Measurements from ENCODE around the gene B9D1. TPM values are rescaled to one million over a fixed set of nuclear protein-coding genes. Genes with fewer than 3 reads are reported as not detected.

The B9D1 gene
- total and polyA plus RNA-seq, 12 donors, result 5.3 to 18.8 (median 10.4) TPM

- Histone ChIP-seq H3K27me3 (peaks cover 0 to 68% (median 0%) of the 10 kb centered on the region in 7 donors), H3K27ac (peak overlapping the region in 7 of 10 donors; percentile 32 to 89 (median 78)), H3K4me1 (peaks cover 13 to 72% (median 63%) of the 10 kb centered on the region in 9 donors), H3K36me3 (peaks cover 0 to 15% (median 0%) of the 10 kb centered on the region in 9 donors), H3K9me3 (no peaks in the 10 kb centered on the region), H3K4me3 (no peak overlapping the region)
- DNase-seq, result no peak
- intact Hi-C loops (cut with DNase I), result no loop called here
- WGBS, 2 donors, result 86 to 89% methylated on average over 5 of the region's 5 CpGs
- no peak for TF ChIP-seq CTCF (IDR thresholded peaks at IDR 0.05)
- no peak for ATAC-seq
Observed at GRCh38 chr17:19305761-19306159, 56.8 kb downstream of the B9D1 start.

- DNase-seq (no peak), ATAC-seq (no peak)
- Histone ChIP-seq H3K4me3 (no peak overlapping the region), H3K27ac (peak overlapping the region in 7 of 10 donors; percentile 38 to 89 (median 78)), H3K9me3 (no peaks in the 10 kb centered on the region), H3K27me3 (peaks cover 0 to 68% (median 0%) of the 10 kb centered on the region in 7 donors), H3K36me3 (peaks cover 0 to 14% (median 0%) of the 10 kb centered on the region in 9 donors), H3K4me1 (peaks cover 13 to 69% (median 64%) of the 10 kb centered on the region in 9 donors)
- WGBS, 2 donors, result 80 to 86% methylated on average over 5 of the region's 5 CpGs
- intact Hi-C loops (cut with DNase I), result no loop called here
- no peak for TF ChIP-seq CTCF (IDR thresholded peaks at IDR 0.05)
Observed at GRCh38 chr17:19305256-19305655, 57.3 kb downstream of the B9D1 start.

GRCh38 chr17:19304751-19305150 lies 57.8 kb downstream of the B9D1 start:
- H3K27me3 ChIP-seq, result peaks cover 0 to 67% (median 0%) of the 10 kb centered on the region in 7 donors
- ATAC-seq (no peak), DNase-seq (no peak)
- H3K9me3 ChIP-seq, result no peaks in the 10 kb centered on the region
- TF ChIP-seq CTCF (IDR thresholded peaks at IDR 0.05), result no peak
- H3K27ac ChIP-seq, result peak overlapping the region; percentile 46 to 89 (median 77)
- H3K36me3 ChIP-seq, result peaks cover 0 to 9% (median 0%) of the 10 kb centered on the region in 9 donors
- WGBS, 2 donors, result 86 to 91% methylated on average over 5 of the region's 5 CpGs
- intact Hi-C loops (cut with DNase I), result loop anchor here in 1 of 10 donors (5.0 kb wide), 1 partner anchor 42 kb away; no protein-coding TSS in a partner anchor
- no peak overlapping the region for H3K4me3 ChIP-seq
- peaks cover 13 to 68% (median 60%) of the 10 kb centered on the region in 9 donors for H3K4me1 ChIP-seq

- no peak for TF ChIP-seq CTCF (IDR thresholded peaks at IDR 0.05)
- DNase-seq, result peak in 1 of 2 donors; percentile 69
- intact Hi-C loops (cut with DNase I), result loop anchor here in 1 of 10 donors (5.0 kb wide), 1 partner anchor 42 kb away; no protein-coding TSS in a partner anchor
- peaks cover 13 to 73% (median 64%) of the 10 kb centered on the region in 9 donors for H3K4me1 ChIP-seq
- peaks cover 0 to 67% (median 0%) of the 10 kb centered on the region in 7 donors for H3K27me3 ChIP-seq
- ATAC-seq, result peak; percentile 45 to 89 (median 77)
- 46 to 59% methylated on average over 7 of the region's 7 CpGs for WGBS, 2 donors
- H3K4me3 ChIP-seq, result no peak overlapping the region
- H3K27ac ChIP-seq, result peak overlapping the region; percentile 46 to 89 (median 77)
- no peaks in the 10 kb centered on the region for H3K9me3 ChIP-seq
- H3K36me3 ChIP-seq, result peaks cover 0 to 8% (median 0%) of the 10 kb centered on the region in 9 donors
Observed at GRCh38 chr17:19304209-19304608, 58.3 kb downstream of the B9D1 start.
